ENCODE results near the gene NINJ2.
"Not testable (repeated sequence)": the region's sequence is repeated elsewhere in the genome, so short reads cannot be mapped to it uniquely, and the experiment has no call there.

Gene NINJ2

GRCh38 chr12:663293-663871 is at the start of gene NINJ2:
Gene NINJ2 (minus strand): TSS chr12:663445. CDS start chr12:663360, 85 bp downstream.
- DNase-seq (ENCODE audit: low read depth): no peak

- no peak for DNase-seq (ENCODE audit: low read depth)
Measured at GRCh38 chr12:712172-712863, 49.1 kb upstream of the NINJ2 start.

- no peak for DNase-seq (ENCODE audit: low read depth)
Measured at GRCh38 chr12:709455-710020, 46.3 kb upstream of the NINJ2 start.

- DNase-seq (ENCODE audit: low read depth): not testable (repeated sequence)
Measured at GRCh38 chr12:708084-708483, 44.8 kb upstream of the NINJ2 start.

- DNase-seq (ENCODE audit: low read depth): no peak
Measured at GRCh38 chr12:704516-705242, 41.4 kb upstream of the NINJ2 start.

GRCh38 chr12:701896-702539 is 38.8 kb upstream of the NINJ2 start:
- DNase-seq (ENCODE audit: low read depth): no peak

- no peak for DNase-seq (ENCODE audit: low read depth)
Measured at GRCh38 chr12:700016-700415, 36.8 kb upstream of the NINJ2 start.

- not testable (repeated sequence) for DNase-seq (ENCODE audit: low read depth)
Measured at GRCh38 chr12:698222-698621, 35.0 kb upstream of the NINJ2 start.

GRCh38 chr12:697481-697880 is 34.2 kb upstream of the NINJ2 start:
- no peak for DNase-seq (ENCODE audit: low read depth)

- no peak for DNase-seq (ENCODE audit: low read depth)
Measured at GRCh38 chr12:694734-695503, 31.7 kb upstream of the NINJ2 start.

- DNase-seq (ENCODE audit: low read depth): no peak
Measured at GRCh38 chr12:693934-694533, 30.8 kb upstream of the NINJ2 start.

- no peak for DNase-seq (ENCODE audit: low read depth)
Measured at GRCh38 chr12:692274-692673, 29.0 kb upstream of the NINJ2 start.

GRCh38 chr12:690466-690865 is 27.2 kb upstream of the NINJ2 start:
- no peak for DNase-seq (ENCODE audit: low read depth)

- DNase-seq (ENCODE audit: low read depth): no peak
Measured at GRCh38 chr12:685388-685787, 22.1 kb upstream of the NINJ2 start.

GRCh38 chr12:684416-684815 is 21.2 kb upstream of the NINJ2 start:
- DNase-seq (ENCODE audit: low read depth): no peak

GRCh38 chr12:681568-682256 is 18.5 kb upstream of the NINJ2 start:
- DNase-seq (ENCODE audit: low read depth): no peak

- DNase-seq (ENCODE audit: low read depth): no peak
Measured at GRCh38 chr12:678747-679712, 15.8 kb upstream of the NINJ2 start.

GRCh38 chr12:675562-675961 is 12.3 kb upstream of the NINJ2 start:
- DNase-seq (ENCODE audit: low read depth): no peak

GRCh38 chr12:674272-674781 is 11.1 kb upstream of the NINJ2 start:
- no peak for DNase-seq (ENCODE audit: low read depth)
